ENCODE data around the gene PFKP. TPM values are rescaled to one million over a fixed set of nuclear protein-coding genes. Genes with fewer than 3 reads are reported as not detected.

The PFKP gene
- total RNA-seq, 2 experiments from 2014 or later: 231 to 239 TPM

DNA sequence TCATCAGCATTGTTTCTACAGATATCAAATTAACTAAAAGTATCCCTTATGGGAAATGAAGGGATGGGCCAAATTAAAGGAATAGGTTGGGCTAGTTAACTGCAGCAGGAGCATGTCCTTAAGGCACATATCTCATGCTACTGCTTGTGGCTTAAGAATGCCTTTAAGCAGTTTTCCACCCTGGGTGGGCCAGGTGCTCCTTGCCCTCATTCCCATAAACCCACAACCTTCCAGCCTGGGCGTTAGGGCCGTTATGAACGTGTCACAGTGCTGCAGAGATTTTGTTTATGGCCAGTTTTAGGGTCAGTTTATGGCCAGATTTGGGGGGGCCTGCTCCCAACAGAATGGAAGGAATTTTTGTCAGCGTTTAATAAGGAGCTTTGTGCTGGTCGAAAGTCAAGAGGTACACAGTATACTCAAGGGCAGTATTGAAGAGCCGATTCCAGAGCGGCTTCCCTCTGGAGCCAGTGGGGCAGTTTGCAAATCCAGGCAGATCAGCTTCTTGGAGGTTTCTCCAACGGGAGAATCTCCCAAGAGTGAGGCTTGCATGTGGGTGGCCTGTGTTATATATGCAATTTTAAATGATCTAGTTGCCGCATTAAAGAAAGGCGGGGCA, 7.7 kb downstream of the PFKP start:
- Mint-ChIP-seq H3K36me3 (ENCODE audit: low read depth) (peaks cover 74% of the 10 kb centered on the region), H3K9me3 (ENCODE audit: low read depth) (peaks cover 2% of the 10 kb centered on the region), H3K27me3 (no peaks in the 10 kb centered on the region), H3K27ac (no peak overlapping the region), H3K4me3 (no peak overlapping the region), H3K4me1 (peaks cover 57% of the 10 kb centered on the region)
- ChIA-PET POLR2A (no interaction called here), CTCF (no interaction called here)
- DNase-seq (no peak), ATAC-seq (no peak)
- intact Hi-C loops (cut with DNase I, micrococcal nuclease): no loop called here

DNA sequence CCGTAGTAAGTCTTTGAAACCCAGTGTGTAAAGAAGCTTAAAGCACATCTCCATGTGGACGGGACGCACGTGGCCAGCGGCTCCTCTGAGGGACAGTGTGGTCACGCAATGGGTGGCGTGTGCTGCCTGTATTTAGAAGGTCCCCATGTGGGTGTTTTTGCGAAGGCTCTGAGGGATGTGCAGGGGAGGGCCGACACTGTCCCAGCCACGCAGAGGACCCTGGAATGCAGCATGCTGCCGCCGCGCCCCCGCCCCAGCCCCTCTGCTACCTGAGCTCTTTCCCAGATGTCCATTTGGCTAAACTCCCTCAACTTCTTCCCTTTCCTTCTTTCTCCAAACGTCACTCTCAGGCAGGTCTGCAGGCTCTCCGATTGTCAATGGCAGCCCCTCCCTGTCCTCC, 8.8 kb downstream of the PFKP start:
- POLR2A ChIA-PET: interaction anchor here (0.6 to 0.7 kb wide), 2 partner anchors 19 to 34 kb away, joined by 3 to 4 read pairs; no protein-coding TSS in a partner anchor
- ATAC-seq: no peak
- CTCF ChIA-PET: interaction anchor here (0.6 kb wide), 1 partner anchor 746 kb away, joined by 3 read pairs; no protein-coding TSS in a partner anchor
- Mint-ChIP-seq H3K36me3 (ENCODE audit: low read depth) (peaks cover 71% of the 10 kb centered on the region), H3K27ac (no peak overlapping the region), H3K27me3 (no peaks in the 10 kb centered on the region), H3K4me1 (peaks cover 52% of the 10 kb centered on the region), H3K9me3 (ENCODE audit: low read depth) (peaks cover 2% of the 10 kb centered on the region), H3K4me3 (no peak overlapping the region)
- DNase-seq: no peak
- intact Hi-C loops (cut with DNase I, micrococcal nuclease): no loop called here

- Mint-ChIP-seq H3K36me3 (ENCODE audit: low read depth) (peaks cover 65% of the 10 kb centered on the region), H3K4me1 (peaks cover 41% of the 10 kb centered on the region), H3K4me3 (no peak overlapping the region), H3K9me3 (ENCODE audit: low read depth) (no peaks in the 10 kb centered on the region), H3K27ac (no peak overlapping the region), H3K27me3 (no peaks in the 10 kb centered on the region)
- no peak for DNase-seq
- ChIA-PET CTCF (no interaction called here), POLR2A (no interaction called here)
- intact Hi-C loops (cut with DNase I, micrococcal nuclease): no loop called here
- ATAC-seq: no peak
These were observed 10.2 kb downstream of the PFKP start for GRCh38 chr10:3077509-3077908.

DNA sequence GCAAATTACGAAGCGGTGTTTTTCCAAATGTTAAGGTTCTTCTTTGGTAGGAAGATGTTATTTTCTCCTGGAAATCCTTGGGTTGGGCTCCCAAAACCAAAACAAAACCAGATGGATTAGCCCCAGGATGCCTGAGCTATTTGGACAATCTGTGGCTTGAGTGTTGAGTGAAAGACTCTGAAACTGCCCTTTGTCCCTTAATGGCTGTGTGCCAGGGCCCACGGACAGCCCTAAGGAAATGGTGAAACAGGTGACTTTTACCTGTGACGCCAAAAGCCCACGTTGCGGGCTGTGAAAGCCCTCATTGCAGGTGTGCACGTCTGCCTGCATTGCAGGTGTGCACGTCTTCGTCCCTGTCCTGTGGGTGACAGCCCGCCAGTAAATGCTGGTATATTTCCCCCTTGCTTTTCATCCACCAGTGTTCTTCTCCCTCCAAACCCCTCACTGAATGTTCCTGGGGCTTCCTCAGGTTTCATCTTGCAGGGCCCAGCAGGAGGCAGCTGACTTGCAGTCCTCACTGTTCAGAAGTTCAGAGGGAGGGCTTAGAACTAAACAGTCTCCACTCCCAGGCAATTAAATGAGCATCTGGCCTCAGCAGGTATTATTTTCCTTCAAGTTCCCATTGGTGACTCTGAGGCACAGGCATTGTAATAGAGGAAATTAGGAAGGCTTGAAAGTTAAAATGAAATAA, 10.7 kb downstream of the PFKP start:
- DNase-seq: no peak
- no peak overlapping the region for H3K4me3 Mint-ChIP-seq
- H3K36me3 Mint-ChIP-seq (ENCODE audit: low read depth): peaks cover 63% of the 10 kb centered on the region

GRCh38 chr10:3081383-3081981, 14.1 kb downstream of the PFKP start:
- POLR2A ChIA-PET: interaction anchor here (1.7 kb wide), 1 partner anchor 14 kb away, joined by 4 read pairs; no protein-coding TSS in a partner anchor
- peaks cover 28% of the 10 kb centered on the region for H3K4me1 Mint-ChIP-seq
- intact Hi-C loops (cut with DNase I, micrococcal nuclease): no loop called here
- H3K9me3 Mint-ChIP-seq (ENCODE audit: low read depth): no peaks in the 10 kb centered on the region
- H3K27me3 Mint-ChIP-seq: no peaks in the 10 kb centered on the region
- H3K4me3 Mint-ChIP-seq: no peak overlapping the region
- CTCF ChIA-PET: interaction anchor here (1.0 kb wide), 1 partner anchor 10 kb away, joined by 3 read pairs; no protein-coding TSS in a partner anchor
- H3K36me3 Mint-ChIP-seq (ENCODE audit: low read depth): peaks cover 53% of the 10 kb centered on the region
- DNase-seq: no peak
- ATAC-seq: no peak
- H3K27ac Mint-ChIP-seq: no peak overlapping the region

More for the DNA sequence above, 10.7 kb downstream of the PFKP start:
- H3K4me1 Mint-ChIP-seq: peaks cover 38% of the 10 kb centered on the region
- intact Hi-C loops (cut with DNase I, micrococcal nuclease): no loop called here
- no peaks in the 10 kb centered on the region for H3K27me3 Mint-ChIP-seq
- POLR2A ChIA-PET: no interaction called here
- CTCF ChIA-PET: interaction anchor here (0.7 kb wide), 1 partner anchor 53 kb away, joined by 3 read pairs; no protein-coding TSS in a partner anchor
- H3K9me3 Mint-ChIP-seq (ENCODE audit: low read depth): no peaks in the 10 kb centered on the region
- H3K27ac Mint-ChIP-seq: no peak overlapping the region
- no peak for ATAC-seq

- Mint-ChIP-seq H3K4me1 (peaks cover 27% of the 10 kb centered on the region), H3K4me3 (no peak overlapping the region), H3K9me3 (ENCODE audit: low read depth) (no peaks in the 10 kb centered on the region), H3K27me3 (no peaks in the 10 kb centered on the region), H3K27ac (no peak overlapping the region), H3K36me3 (ENCODE audit: low read depth) (peaks cover 55% of the 10 kb centered on the region)
- ChIA-PET POLR2A (no interaction called here), CTCF (no interaction called here)
- ATAC-seq (no peak), DNase-seq (no peak)
- intact Hi-C loops (cut with DNase I, micrococcal nuclease): no loop called here
These were observed 14.9 kb downstream of the PFKP start for GRCh38 chr10:3082290-3082689.

GRCh38 chr10:3085785-3086567, 18.6 kb downstream of the PFKP start:
- DNase-seq (no peak), ATAC-seq (no peak)
- Mint-ChIP-seq H3K27me3 (no peaks in the 10 kb centered on the region), H3K36me3 (ENCODE audit: low read depth) (peaks cover 53% of the 10 kb centered on the region), H3K27ac (no peak overlapping the region), H3K4me3 (no peak overlapping the region), H3K4me1 (peaks cover 32% of the 10 kb centered on the region), H3K9me3 (ENCODE audit: low read depth) (no peaks in the 10 kb centered on the region)
- intact Hi-C loops (cut with DNase I, micrococcal nuclease): no loop called here
- CTCF ChIA-PET: no interaction called here
- POLR2A ChIA-PET: no interaction called here

GRCh38 chr10:3090388-3090787, 23.0 kb downstream of the PFKP start:
- no peak for ATAC-seq
- intact Hi-C loops (cut with DNase I, micrococcal nuclease): loop anchor here in 1 of 2 experiments (10.0 kb wide), 1 partner anchor 784 kb away; no protein-coding TSS in a partner anchor
- CTCF ChIA-PET: interaction anchor here (0.5 kb wide), 1 partner anchor 158 kb away, joined by 3 read pairs; no protein-coding TSS in a partner anchor

GRCh38 chr10:3090914-3091787, 23.8 kb downstream of the PFKP start:
- peak; percentile 64 for DNase-seq
- no peaks in the 10 kb centered on the region for H3K9me3 Mint-ChIP-seq (ENCODE audit: low read depth)
- H3K27me3 Mint-ChIP-seq: no peaks in the 10 kb centered on the region
- CTCF ChIA-PET: interaction anchor here (0.6 to 0.9 kb wide), 2 partner anchors 24 to 39 kb away, joined by 3 read pairs; partner anchors contain the start of gene PFKP
- peaks cover 68% of the 10 kb centered on the region for H3K4me1 Mint-ChIP-seq
- POLR2A ChIA-PET: interaction anchor here (1.2 to 1.3 kb wide), 2 partner anchors 20 to 21 kb away, joined by 3 to 4 read pairs; no protein-coding TSS in a partner anchor
- H3K4me3 Mint-ChIP-seq: no peak overlapping the region
- peaks cover 68% of the 10 kb centered on the region for H3K36me3 Mint-ChIP-seq (ENCODE audit: low read depth)
- peak overlapping the region; percentile 58 for H3K27ac Mint-ChIP-seq
- peak; percentile 36 for ATAC-seq
- intact Hi-C loops (cut with DNase I, micrococcal nuclease): loop anchor here in 1 of 2 experiments (10.0 kb wide), 1 partner anchor 784 kb away; no protein-coding TSS in a partner anchor

More at GRCh38 chr10:3090388-3090787, 23.0 kb downstream of the PFKP start:
- H3K4me3 Mint-ChIP-seq: no peak overlapping the region
- no peaks in the 10 kb centered on the region for H3K9me3 Mint-ChIP-seq (ENCODE audit: low read depth)
- POLR2A ChIA-PET: interaction anchor here (1.2 to 1.3 kb wide), 2 partner anchors 19 to 20 kb away, joined by 3 to 4 read pairs; no protein-coding TSS in a partner anchor
- peaks cover 66% of the 10 kb centered on the region for H3K36me3 Mint-ChIP-seq (ENCODE audit: low read depth)
- no peak for DNase-seq
- H3K27ac Mint-ChIP-seq: no peak overlapping the region
- H3K27me3 Mint-ChIP-seq: no peaks in the 10 kb centered on the region
- H3K4me1 Mint-ChIP-seq: peaks cover 60% of the 10 kb centered on the region

DNA sequence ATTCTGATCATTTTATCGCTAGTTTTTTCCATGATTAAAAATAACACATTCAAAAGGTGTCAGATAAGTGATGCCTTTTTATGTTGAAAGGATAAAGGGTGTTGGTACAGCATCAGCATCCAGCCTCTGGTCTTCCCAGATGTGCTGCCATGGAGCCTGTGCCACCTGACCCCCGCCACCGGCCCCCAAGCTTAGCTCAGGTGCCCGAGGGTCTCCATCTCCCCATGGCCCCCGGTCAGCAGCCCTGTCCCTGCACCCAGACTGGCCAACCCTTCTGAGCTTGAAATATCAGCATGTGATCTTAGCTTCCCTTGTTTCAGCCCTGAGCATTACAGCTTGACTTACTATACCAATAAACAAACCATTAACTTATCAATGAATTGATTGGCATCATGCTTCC, 24.6 kb downstream of the PFKP start:
- H3K4me3 Mint-ChIP-seq: no peak overlapping the region
- CTCF ChIA-PET: interaction anchor here (0.6 kb wide), 2 partner anchors 39 to 100 kb away, joined by 3 read pairs; no protein-coding TSS in a partner anchor
- no peaks in the 10 kb centered on the region for H3K27me3 Mint-ChIP-seq
- no peak overlapping the region for H3K27ac Mint-ChIP-seq
- POLR2A ChIA-PET: no interaction called here
- no peak for ATAC-seq
- no peak for DNase-seq
- peaks cover 70% of the 10 kb centered on the region for H3K4me1 Mint-ChIP-seq
- no peaks in the 10 kb centered on the region for H3K9me3 Mint-ChIP-seq (ENCODE audit: low read depth)
- intact Hi-C loops (cut with DNase I, micrococcal nuclease): loop anchor here in 1 of 2 experiments (10.0 kb wide), 1 partner anchor 783 kb away; no protein-coding TSS in a partner anchor
- H3K36me3 Mint-ChIP-seq (ENCODE audit: low read depth): peaks cover 60% of the 10 kb centered on the region
